Endothelial cell of umbilical vein (primary cell): ENCODE data around the gene CNGB1.

Experiments used
- EZH2 ChIP-seq: IDR thresholded peaks from 2 replicates; pipeline ENCODE4 v1.6.1; 2012; ENCODE audit warnings: borderline replicate concordance, low read depth, mild to moderate bottlenecking, moderate library complexity, low read length, inconsistent platforms; ENCODE audit not compliant: severe bottlenecking
- GATA2 ChIP-seq: IDR thresholded peaks from 2 replicates; pipeline ENCODE4 v1.7.0; 2011; ENCODE audit warnings: low read depth, mild to moderate bottlenecking, moderate library complexity, mixed read lengths, low read length; ENCODE audit not compliant: insufficient read length, insufficient read depth
- JUN ChIP-seq: IDR thresholded peaks from 2 replicates; pipeline ENCODE4 v1.6.1; 2011; ENCODE audit warnings: borderline replicate concordance, low read depth; ENCODE audit not compliant: insufficient read length, insufficient read depth
- MYC ChIP-seq: IDR thresholded peaks from one replicate; pipeline ENCODE4 v1.6.1; 2011; ENCODE audit warnings: mild to moderate bottlenecking, low read depth, low read length
- POLR2A ChIP-seq: IDR thresholded peaks from 2 replicates; pipeline ENCODE4 v1.6.1; 2012; ENCODE audit warnings: low read depth, mild to moderate bottlenecking, control low read depth, low read length
- POLR2AphosphoS5 ChIP-seq: IDR thresholded peaks from 2 replicates; pipeline ENCODE4 v1.6.1; 2012; ENCODE audit warnings: low read depth, mild to moderate bottlenecking, control low read depth, low read length, moderate library complexity; ENCODE audit not compliant: insufficient read depth
- TF ChIP-seq, protein P1 (sequence below), 2 donors: IDR thresholded peaks; 1 replicate in 1 of 2; 2 replicates in 1 of 2; pipeline ENCODE4 v1.5.1; 2011; ENCODE audit warnings: low read length in 2 of 2, mild to moderate bottlenecking in 2 of 2, moderate library complexity in 2 of 2, control low read depth in 1 of 2, inconsistent platforms in 1 of 2, low read depth in 1 of 2; ENCODE audit not compliant: insufficient read depth in 1 of 2; ENCODE audit errors: extremely low read depth in 1 of 2
- TF ChIP-seq, protein P2 (sequence below): IDR thresholded peaks from 2 replicates; pipeline ENCODE4 v1.6.1; 2011; ENCODE audit not compliant: insufficient read depth, insufficient read length

DNA sequence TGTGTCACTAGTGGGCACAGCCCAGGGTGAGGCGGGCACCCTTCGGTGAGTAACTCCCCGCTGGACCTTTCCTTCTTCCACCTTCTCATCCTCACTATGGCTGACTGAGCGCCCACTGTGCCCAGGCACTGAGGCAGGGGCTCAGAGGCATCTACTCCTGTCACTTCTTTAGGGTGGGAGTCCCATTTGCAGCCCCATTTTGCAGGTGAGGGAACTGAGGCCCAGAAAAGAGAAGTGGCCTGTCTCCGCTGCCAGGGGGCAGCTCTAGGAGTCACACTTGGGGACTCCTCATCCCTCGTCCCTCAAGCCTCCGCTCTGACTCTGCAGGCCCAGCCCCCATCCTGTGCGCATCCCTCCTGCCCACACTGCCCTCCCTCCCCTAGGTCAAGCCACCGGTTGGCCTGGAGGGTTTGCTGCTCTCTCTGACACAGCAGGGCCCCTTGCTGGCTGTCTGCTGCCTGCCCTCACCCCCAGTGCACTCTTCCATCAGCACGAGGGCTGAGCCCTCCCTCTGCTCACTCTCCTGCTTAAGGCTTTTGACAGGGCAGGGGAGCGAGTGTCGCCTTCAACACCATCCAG, 62.4 kb downstream of the CNGB1 start:
- TF ChIP-seq, protein P1, sequence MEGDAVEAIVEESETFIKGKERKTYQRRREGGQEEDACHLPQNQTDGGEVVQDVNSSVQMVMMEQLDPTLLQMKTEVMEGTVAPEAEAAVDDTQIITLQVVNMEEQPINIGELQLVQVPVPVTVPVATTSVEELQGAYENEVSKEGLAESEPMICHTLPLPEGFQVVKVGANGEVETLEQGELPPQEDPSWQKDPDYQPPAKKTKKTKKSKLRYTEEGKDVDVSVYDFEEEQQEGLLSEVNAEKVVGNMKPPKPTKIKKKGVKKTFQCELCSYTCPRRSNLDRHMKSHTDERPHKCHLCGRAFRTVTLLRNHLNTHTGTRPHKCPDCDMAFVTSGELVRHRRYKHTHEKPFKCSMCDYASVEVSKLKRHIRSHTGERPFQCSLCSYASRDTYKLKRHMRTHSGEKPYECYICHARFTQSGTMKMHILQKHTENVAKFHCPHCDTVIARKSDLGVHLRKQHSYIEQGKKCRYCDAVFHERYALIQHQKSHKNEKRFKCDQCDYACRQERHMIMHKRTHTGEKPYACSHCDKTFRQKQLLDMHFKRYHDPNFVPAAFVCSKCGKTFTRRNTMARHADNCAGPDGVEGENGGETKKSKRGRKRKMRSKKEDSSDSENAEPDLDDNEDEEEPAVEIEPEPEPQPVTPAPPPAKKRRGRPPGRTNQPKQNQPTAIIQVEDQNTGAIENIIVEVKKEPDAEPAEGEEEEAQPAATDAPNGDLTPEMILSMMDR (IDR thresholded peaks at IDR 0.05; ENCODE audit: extremely low read depth in 1 of 2, insufficient read depth in 1 of 2, low read depth in 1 of 2, low read length in 2 of 2) = no peak
- TF ChIP-seq JUN = no peak
- TF ChIP-seq POLR2A = no peak
- TF ChIP-seq, protein P2, sequence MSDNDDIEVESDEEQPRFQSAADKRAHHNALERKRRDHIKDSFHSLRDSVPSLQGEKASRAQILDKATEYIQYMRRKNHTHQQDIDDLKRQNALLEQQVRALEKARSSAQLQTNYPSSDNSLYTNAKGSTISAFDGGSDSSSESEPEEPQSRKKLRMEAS = no peak
- TF ChIP-seq GATA2 = no peak
- no peak for TF ChIP-seq MYC
- no peak for TF ChIP-seq POLR2AphosphoS5
- TF ChIP-seq EZH2 = no peak
